ENCODE data around the gene SNRPA. TPM values are rescaled to one million over a fixed set of nuclear protein-coding genes. Genes with fewer than 3 reads are reported as not detected.
"Not testable (repeated sequence)": the region's sequence is repeated elsewhere in the genome, so short reads cannot be mapped to it uniquely, and the experiment has no call there.

The SNRPA gene
- polyA plus RNA-seq, 1 donor (not counting 4 experiments of a cell fraction or from before 2014, with no cell fraction given) = 93.4 TPM

DNA sequence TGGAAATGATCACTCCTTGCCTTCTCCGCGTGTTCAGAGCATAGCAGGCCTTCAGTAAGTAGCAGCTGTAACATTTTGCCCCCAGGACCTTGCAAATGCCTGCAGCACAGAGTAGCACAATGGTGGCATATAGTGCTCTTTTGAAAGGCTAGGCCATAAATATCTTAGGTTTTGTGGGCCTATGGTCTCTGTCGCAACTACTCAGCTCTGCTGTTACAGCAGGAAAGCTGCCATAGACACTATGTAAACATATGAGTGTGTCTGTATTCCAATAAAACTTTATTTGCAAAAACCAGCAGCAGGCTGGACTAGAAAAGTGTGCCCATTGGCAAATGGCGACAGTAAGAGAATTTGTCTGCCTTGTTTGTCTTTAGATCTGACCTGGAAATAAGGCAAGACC is 24.7 kb upstream of the SNRPA start:
- dilution Hi-C loops (cut with MboI; ENCODE audit: extremely low pct_ligation_motif_present, low sequenced_read_pairs) = no loop called here
- no peak overlapping the region for H3K4me2 ChIP-seq (ENCODE audit: control insufficient read depth, extremely low read depth, insufficient read depth, low read depth, low read length)
- FAIRE-seq (no peak), DNase-seq (ENCODE audit: low read depth, low spot score) (no peak)
- H3K79me2 ChIP-seq (ENCODE audit: control insufficient read depth, insufficient read depth, low read length) = peaks cover 51% of the 10 kb centered on the region
- peaks cover 12% of the 10 kb centered on the region for H3K4me1 ChIP-seq (ENCODE audit: control insufficient read depth, extremely low read depth, insufficient read depth, low read length)
- no peaks in the 10 kb centered on the region for H3K27me3 ChIP-seq (ENCODE audit: control insufficient read depth, extremely low read depth, insufficient read depth, low read length)
- H2AFZ ChIP-seq (ENCODE audit: control insufficient read depth, low read length) = no peak overlapping the region
- H4K20me1 ChIP-seq (ENCODE audit: control insufficient read depth, extremely low read depth, insufficient read depth, low read length) = peaks cover 3% of the 10 kb centered on the region
- no peak for TF ChIP-seq EZH2 (IDR thresholded peaks at IDR 0.05; ENCODE audit: low read length)
- TF ChIP-seq, protein P1, sequence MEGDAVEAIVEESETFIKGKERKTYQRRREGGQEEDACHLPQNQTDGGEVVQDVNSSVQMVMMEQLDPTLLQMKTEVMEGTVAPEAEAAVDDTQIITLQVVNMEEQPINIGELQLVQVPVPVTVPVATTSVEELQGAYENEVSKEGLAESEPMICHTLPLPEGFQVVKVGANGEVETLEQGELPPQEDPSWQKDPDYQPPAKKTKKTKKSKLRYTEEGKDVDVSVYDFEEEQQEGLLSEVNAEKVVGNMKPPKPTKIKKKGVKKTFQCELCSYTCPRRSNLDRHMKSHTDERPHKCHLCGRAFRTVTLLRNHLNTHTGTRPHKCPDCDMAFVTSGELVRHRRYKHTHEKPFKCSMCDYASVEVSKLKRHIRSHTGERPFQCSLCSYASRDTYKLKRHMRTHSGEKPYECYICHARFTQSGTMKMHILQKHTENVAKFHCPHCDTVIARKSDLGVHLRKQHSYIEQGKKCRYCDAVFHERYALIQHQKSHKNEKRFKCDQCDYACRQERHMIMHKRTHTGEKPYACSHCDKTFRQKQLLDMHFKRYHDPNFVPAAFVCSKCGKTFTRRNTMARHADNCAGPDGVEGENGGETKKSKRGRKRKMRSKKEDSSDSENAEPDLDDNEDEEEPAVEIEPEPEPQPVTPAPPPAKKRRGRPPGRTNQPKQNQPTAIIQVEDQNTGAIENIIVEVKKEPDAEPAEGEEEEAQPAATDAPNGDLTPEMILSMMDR (optimal IDR thresholded peaks at IDR 0.05 in 1 of 3, IDR thresholded peaks at IDR 0.05 in 1 of 3, conservative IDR thresholded peaks at IDR 0.05 in 1 of 3; ENCODE audit: extremely low read depth in 1 of 3, insufficient read depth in 2 of 3, low read length in 3 of 3) = no peak
- peaks cover 39 to 42% of the 10 kb centered on the region in 2 experiments for H3K36me3 ChIP-seq (ENCODE audit: control insufficient read depth in 2 of 2, extremely low read depth in 1 of 2, insufficient read depth in 2 of 2, low read length in 2 of 2)
- no peak overlapping the region for H3K27ac ChIP-seq (ENCODE audit: control insufficient read depth, insufficient read depth, low read length)
- peaks cover 2% of the 10 kb centered on the region for H3K9me1 ChIP-seq (ENCODE audit: control insufficient read depth, extremely low read depth, insufficient read depth, low read length)
- H3K4me3 ChIP-seq (ENCODE audit: control insufficient read depth in 2 of 3, extremely low read depth in 1 of 3, insufficient read depth in 2 of 3, low read depth in 1 of 3, low read length in 3 of 3) = no peak overlapping the region
- no peak overlapping the region for H3K9ac ChIP-seq (ENCODE audit: control insufficient read depth, extremely low read depth, insufficient read depth, low read length)
- no peaks in the 10 kb centered on the region for H3K9me3 ChIP-seq (ENCODE audit: control insufficient read depth, low read depth, low read length)

DNA sequence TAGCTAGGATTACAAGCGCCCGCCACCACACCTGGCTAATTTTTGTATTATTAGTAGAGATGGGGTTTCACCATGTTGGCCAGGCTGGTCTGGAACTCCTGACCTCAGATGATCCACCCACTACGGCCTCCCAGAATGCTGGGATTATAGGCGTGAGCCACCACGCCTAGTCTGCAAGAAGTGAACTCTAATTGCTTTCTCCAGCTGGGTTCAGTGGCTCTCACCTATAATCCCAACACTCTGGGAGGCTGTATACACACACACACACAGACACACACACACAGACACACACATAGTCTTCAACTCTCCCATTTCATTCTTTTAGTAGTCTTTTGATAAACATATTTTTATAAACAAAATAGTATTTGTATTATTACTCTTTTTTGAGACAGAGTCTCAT is 20.9 kb upstream of the SNRPA start:
- H3K4me2 ChIP-seq (ENCODE audit: control insufficient read depth, extremely low read depth, insufficient read depth, low read depth, low read length); H3K9ac ChIP-seq (ENCODE audit: control insufficient read depth, extremely low read depth, insufficient read depth, low read length); dilution Hi-C loops (cut with MboI; ENCODE audit: extremely low pct_ligation_motif_present, low sequenced_read_pairs); H4K20me1 ChIP-seq (ENCODE audit: control insufficient read depth, extremely low read depth, insufficient read depth, low read length); H3K4me3 ChIP-seq (ENCODE audit: control insufficient read depth in 2 of 3, extremely low read depth in 1 of 3, insufficient read depth in 2 of 3, low read depth in 1 of 3, low read length in 3 of 3); H3K4me1 ChIP-seq (ENCODE audit: control insufficient read depth, extremely low read depth, insufficient read depth, low read length); H2AFZ ChIP-seq (ENCODE audit: control insufficient read depth, low read length); DNase-seq (ENCODE audit: low read depth, low spot score); H3K27ac ChIP-seq (ENCODE audit: control insufficient read depth, insufficient read depth, low read length); FAIRE-seq; H3K9me3 ChIP-seq (ENCODE audit: control insufficient read depth, low read depth, low read length); H3K27me3 ChIP-seq (ENCODE audit: control insufficient read depth, extremely low read depth, insufficient read depth, low read length); H3K9me1 ChIP-seq (ENCODE audit: control insufficient read depth, extremely low read depth, insufficient read depth, low read length): not testable (repeated sequence)
- H3K36me3 ChIP-seq (ENCODE audit: control insufficient read depth in 2 of 2, extremely low read depth in 1 of 2, insufficient read depth in 2 of 2, low read length in 2 of 2) = peaks cover 47 to 55% of the 10 kb centered on the region in 2 experiments
- peaks cover 19% of the 10 kb centered on the region for H3K79me2 ChIP-seq (ENCODE audit: control insufficient read depth, insufficient read depth, low read length)

DNA sequence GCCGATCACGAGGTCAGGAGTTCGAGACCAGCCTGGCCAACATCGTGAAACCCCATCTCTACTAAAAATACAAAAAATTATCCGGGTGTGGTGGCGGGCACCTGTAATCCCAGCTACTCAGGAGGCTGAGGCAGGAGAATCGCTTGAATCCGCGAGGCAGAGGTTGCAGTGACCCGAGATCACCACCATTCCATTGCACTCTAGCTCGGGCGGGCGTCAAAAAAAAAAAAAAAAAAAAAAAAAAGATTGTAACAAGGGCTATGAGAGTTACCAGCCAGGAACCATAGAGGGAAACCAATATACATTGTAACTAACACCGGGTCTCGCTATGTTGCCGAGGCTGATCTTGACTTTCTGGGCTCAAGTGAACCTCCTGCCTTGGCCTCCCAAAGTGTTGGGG is 18.7 kb upstream of the SNRPA start:
- H3K4me3 ChIP-seq (ENCODE audit: control insufficient read depth in 2 of 3, extremely low read depth in 1 of 3, insufficient read depth in 2 of 3, low read depth in 1 of 3, low read length in 3 of 3); H3K27me3 ChIP-seq (ENCODE audit: control insufficient read depth, extremely low read depth, insufficient read depth, low read length); H3K27ac ChIP-seq (ENCODE audit: control insufficient read depth, insufficient read depth, low read length); H4K20me1 ChIP-seq (ENCODE audit: control insufficient read depth, extremely low read depth, insufficient read depth, low read length); dilution Hi-C loops (cut with MboI; ENCODE audit: extremely low pct_ligation_motif_present, low sequenced_read_pairs); H3K9me1 ChIP-seq (ENCODE audit: control insufficient read depth, extremely low read depth, insufficient read depth, low read length); DNase-seq (ENCODE audit: low read depth, low spot score); FAIRE-seq; H3K4me2 ChIP-seq (ENCODE audit: control insufficient read depth, extremely low read depth, insufficient read depth, low read depth, low read length); H3K9me3 ChIP-seq (ENCODE audit: control insufficient read depth, low read depth, low read length); H2AFZ ChIP-seq (ENCODE audit: control insufficient read depth, low read length); H3K4me1 ChIP-seq (ENCODE audit: control insufficient read depth, extremely low read depth, insufficient read depth, low read length); H3K9ac ChIP-seq (ENCODE audit: control insufficient read depth, extremely low read depth, insufficient read depth, low read length); H3K79me2 ChIP-seq (ENCODE audit: control insufficient read depth, insufficient read depth, low read length): not testable (repeated sequence)
- peaks cover 47 to 55% of the 10 kb centered on the region in 2 experiments for H3K36me3 ChIP-seq (ENCODE audit: control insufficient read depth in 2 of 2, extremely low read depth in 1 of 2, insufficient read depth in 2 of 2, low read length in 2 of 2)

All from keratinocyte (primary cell).